ENCODE measurements around the gene AGTPBP1.

GRCh38 chr9:85610074-85610860 lies 131.5 kb downstream of the AGTPBP1 start:
- TF ChIP-seq SUZ12 (IDR thresholded peaks at IDR 0.05; ENCODE audit: extremely low read depth, insufficient read depth, insufficient read length) (no peak), ZNF274 (IDR thresholded peaks at IDR 0.05; ENCODE audit: low read depth, low read length) (no peak)
